DMS114 treated with DMSO at 0.1 percent for 48 hours (cell line): Measurements from ENCODE around the gene ULK2.
"Not testable (repeated sequence)": the region's sequence is repeated elsewhere in the genome, so short reads cannot be mapped to it uniquely, and the experiment has no call there.

ENCODE experiments used
- DNase-seq: peaks from one replicate; lab custom pipeline; 2025; ENCODE audit not compliant: unreplicated experiment; lab: John Stamatoyannopoulos, UW

The ULK2 gene

DNA sequence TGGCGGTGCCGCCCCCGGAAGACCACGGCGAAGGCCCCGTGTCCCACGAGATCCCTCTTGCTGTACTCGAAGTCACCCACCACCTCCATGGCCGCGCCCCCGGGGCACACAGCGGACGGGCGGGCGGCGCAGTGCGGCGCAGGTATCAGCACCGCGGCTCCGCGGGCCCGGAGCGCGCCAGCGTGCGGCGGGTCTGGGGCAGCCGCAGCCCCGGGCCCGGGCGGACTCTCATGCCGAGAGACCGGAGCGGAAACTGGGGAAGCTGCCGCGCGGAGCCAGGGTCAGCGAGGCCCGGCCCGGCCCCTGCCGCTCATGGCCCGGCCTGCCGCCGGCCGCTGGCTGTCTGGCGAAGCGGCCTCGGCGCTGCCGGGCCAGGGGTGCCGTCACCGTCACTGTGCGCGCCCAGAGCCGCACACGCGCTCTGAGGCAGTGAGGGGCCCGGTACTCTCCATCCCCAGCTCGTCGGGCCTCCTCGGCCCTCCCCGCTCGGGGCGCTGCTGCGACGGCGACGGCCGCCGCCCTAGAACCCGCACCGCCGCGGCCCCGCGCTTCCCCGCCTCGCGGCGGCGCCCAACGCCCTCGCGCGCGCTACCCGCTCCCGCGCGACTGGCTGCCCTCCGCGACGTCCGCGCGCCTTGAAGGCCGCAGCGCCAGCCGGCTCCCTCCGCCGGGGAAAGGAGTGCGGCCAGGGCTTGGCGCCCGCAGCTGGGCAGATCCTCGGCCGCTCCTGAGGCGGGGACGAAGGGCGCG lies at the start of gene ULK2:
Gene ULK2 (minus strand): TSS at position 608 of the 750 bp plus-strand sequence. CDS start 519 bp downstream, at position 89.
- DNase-seq: peak; percentile 5

- no peak for DNase-seq
Measured at GRCh38 chr17:19915245-19915978, 47.7 kb upstream of the ULK2 start.

DNA sequence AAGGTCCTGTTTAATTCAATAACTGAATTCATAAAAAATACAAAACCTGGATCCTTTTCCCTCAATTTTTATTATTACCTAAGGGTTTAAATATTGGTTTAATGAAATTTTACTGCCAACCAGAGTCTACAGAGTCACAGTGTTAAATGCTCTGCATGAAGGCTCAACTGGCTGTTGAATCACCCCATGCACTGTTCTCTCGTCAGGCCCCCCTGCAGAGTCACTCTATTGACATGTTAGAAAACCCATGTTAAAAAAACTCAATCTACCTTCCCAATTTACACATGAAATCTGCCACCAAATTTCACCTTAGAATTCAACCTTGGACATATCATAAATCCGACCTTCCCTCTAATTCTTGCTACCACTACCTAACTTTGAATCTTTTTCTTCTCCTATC lies 43.3 kb upstream of the ULK2 start:
- no peak for DNase-seq

DNA sequence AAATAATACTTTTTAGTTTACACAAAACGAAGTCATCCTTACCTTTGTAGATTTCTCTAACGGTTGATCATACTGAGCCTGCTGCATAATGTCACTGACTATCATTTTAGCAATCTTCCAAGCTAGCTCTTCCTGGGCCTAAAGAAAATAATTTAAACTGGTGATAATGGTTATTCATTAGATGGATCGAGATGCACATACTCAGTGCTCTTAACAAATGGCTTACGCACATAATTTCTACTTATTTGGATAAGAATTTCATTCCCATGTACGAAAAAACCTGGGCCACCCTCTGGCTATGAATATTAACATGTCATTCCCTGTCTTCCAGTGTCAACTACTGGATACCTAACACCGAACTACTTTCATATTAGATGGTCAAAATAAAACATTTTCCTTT lies 41.4 kb upstream of the ULK2 start:
- no peak for DNase-seq

DNA sequence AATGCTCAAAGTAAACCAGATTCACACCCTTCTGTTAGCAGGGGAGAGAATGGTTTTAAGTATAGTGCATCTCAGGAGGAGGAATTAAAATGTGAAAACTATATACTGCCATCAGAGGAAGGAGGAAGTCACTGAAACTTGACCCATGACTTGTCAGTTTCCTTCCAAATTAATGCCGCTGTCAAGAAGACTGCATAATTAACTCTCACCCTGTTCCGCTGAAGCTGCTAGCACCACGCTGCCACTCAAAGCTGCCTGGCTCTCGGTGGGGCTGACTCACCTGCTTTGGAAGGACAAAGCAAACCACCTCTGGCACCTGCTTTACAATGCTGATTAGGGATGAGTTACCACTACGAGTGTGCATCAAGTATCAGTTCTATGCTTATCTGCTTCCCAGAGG lies 37.8 kb upstream of the ULK2 start:
- no peak for DNase-seq

- no peak for DNase-seq
Measured at GRCh38 chr17:19904924-19905323, 37.2 kb upstream of the ULK2 start.

DNA sequence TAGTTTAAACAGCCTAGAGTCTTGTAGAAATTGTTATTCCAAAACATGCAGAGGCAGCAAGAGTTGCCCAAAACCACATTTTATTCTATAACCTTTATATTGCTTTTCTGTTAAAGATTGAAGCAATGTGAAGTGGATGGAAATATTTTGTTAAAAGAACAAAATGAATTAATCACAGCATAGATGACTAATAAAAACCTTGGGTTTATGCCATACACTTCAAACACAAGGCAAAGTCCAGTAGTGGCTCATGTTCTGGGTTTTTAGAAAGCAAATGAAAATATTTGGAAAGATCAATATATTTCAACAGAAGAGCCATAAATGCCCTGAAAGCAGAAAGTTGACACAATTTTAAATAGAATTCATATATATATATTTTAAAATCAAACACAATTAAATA lies 36.7 kb upstream of the ULK2 start:
- DNase-seq: no peak

GRCh38 chr17:19900809-19901208 lies 33.1 kb upstream of the ULK2 start:
- no peak for DNase-seq

- no peak for DNase-seq
Measured at GRCh38 chr17:19897903-19898302, 30.2 kb upstream of the ULK2 start.

DNA sequence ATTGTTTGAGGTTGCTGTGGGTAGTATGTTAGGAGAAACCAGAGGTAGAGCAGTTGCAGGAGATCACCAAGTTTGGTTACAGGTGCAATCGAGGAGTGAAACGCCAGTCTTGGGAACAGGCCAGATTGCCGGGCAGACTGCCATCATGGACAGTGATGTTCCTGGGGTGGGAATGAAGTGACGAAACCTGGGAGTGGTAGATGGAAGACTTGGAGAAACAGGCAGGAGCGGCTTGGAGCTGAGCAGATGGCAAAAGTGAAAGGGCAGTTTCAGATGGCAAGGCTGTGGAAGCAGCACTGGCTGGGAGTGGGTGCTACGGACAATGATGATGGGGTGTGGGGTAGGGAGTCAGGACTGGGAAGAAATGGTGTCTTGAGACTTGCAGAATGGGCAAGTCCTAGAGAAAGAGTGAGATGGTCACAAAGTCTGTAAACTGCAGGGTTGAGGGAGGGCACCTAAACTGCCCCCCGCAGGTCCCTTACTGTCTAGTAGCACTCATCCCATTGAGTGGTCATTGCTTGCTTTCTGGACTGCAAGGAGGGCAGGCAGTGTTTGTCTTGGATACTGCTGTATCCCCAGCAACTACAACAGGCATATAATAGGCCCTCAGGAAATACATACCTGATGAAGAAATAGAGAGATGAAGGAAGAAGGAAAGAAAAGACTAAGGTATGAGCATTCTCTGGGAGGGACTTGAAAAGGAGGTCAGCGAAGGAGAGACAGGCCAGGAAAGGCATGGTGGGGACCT lies 29.5 kb upstream of the ULK2 start:
- DNase-seq: no peak

DNA sequence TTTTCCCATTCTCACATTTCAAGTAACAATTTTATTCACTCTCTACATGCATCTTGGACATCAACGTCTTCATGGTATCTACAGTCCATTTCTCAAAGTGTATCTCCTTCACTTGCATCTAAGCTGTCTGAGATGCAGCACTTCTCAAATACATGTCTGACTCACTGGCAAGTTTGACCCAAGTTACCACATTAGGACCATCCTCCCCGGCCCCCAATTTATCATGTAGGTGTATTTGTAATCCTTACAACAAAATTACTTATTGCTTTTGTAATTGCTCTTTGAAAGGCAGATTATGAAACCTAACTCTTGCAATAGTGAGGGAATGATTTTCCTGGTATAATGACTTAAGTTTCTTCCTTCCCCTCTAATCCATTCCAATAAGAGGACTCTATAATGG lies 28.9 kb upstream of the ULK2 start:
- no peak for DNase-seq

DNA sequence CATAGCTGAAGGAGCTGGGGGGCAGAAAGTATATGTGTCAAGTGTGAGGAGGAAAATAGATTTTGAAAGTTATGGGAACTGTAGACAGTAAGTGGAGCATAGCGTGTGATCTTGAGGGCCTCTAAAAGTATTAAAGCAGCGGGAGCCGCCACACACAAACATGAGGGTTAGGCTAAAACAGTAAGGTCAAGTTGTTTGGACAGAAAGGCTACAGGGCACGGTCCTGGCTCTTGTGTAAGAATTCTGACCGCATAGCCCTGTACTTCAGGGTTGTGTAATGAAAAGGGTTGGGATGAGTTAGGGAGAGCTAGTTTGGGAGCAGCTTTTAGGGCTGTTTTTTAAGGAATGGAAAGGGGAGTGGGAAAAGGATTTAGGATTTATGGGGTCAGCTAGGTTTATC lies 22.8 kb upstream of the ULK2 start:
- not testable (repeated sequence) for DNase-seq

GRCh38 chr17:19890001-19890400 lies 22.3 kb upstream of the ULK2 start:
- not testable (repeated sequence) for DNase-seq

- no peak for DNase-seq
Measured at GRCh38 chr17:19886116-19886515, 18.4 kb upstream of the ULK2 start.

DNA sequence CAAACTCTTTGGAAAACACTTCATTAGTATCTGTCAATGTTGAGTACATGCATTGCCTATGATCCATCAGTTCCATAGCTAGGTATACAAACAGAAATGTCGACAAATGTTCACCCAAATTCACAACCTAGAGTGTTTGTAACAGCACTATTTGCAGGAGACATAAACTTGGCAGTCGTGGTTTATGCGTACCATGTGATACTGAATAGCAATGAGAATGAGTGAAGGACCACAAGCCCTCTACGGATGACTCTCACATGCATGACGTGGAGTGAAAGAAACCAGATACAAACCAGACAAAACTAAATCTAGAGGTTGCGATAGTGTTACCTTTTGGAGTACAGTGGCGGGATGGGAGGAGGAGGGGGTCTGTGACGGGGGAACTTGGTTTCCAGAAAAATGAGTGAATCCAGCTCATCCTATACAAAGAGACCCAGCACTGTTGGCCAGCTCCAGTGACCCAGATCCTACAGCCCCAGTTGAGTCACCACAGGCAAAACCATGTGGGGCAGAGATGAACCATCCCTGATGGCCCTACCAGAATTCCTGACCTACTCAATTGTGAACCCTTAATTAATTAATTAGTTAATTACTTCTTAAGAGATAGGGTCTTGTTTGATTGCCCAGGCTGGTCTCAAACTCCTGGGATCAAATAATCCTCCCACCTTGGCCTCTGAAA lies 15.9 kb upstream of the ULK2 start:
- DNase-seq: no peak

GRCh38 chr17:19880393-19880792 lies 12.7 kb upstream of the ULK2 start:
- DNase-seq: no peak

DNA sequence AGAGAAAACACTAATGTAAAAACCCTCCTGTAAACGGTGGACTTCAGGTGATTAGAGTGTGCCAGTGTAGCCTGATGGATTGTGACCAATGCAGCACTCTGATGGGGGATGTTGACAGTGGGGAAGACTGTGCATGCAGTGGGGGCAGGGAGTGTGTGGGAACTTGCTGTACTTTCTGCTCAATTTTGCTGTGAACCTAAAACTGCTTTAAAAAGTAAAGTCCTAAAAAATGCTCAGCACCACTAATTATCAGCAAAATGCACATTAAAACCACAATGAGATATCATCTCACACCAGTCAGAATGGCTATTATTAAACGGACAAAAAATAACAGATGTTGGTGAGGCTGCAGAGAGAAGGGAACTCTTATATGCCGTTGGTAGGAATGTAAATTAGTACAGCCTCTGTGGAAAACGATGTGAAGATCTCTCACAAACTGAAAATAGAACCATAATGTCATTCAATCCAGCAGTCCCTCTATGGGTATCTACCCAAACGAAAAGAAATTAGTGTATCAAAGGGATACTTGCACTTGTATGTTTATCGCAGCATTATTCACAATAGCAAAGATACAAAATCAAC lies 9.7 kb upstream of the ULK2 start:
- DNase-seq: no peak

DNA sequence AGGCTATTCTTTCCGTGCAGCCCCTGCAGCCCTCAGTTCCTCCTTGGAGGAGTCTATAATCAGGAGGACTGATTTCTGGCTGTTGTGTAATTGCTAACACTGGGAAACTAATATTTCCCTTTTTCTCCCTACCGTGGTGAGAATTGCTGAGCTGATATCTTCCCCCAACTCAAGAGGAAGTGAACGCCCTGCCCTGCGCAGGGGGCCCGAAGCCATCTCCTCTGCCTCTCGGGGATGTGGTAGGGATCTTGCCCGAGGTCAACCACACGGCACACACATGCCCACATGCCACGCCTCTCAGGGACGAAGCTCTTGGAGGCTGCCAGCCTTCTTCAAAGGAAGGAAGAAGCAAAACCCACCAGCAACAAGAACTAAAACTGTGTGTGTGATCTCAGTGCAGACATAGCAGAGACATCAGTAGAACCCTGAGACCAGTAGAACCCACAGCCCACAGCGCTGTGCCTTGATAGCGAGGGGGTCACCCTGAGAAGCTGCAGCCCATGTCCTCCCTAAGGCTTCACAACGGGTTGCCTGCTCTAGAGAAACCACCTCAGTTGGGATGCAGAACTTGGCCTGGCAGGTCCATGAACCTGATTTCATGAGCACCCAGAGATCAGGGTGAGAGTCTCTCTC lies 8.9 kb upstream of the ULK2 start:
- DNase-seq: no peak

- DNase-seq: no peak
Measured at GRCh38 chr17:19874256-19874655, 6.5 kb upstream of the ULK2 start.

GRCh38 chr17:19873346-19873745 lies 5.6 kb upstream of the ULK2 start:
- DNase-seq: no peak

DNA sequence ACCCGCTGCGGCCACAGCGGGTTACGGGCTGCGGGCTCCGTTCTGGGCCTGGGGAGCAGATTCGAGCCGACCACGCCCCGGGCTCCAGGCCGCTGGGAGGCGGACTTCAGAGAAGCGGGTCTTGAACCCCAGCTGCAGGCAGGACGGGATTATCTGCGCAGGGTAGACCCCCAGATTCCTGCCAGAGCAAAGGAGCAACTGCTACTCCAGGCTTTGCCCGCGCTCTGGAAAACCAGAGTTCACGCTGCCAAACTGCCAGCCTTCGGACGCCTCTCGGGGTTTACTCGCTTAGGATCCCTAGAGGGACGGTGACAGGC lies 301 bp upstream of the ULK2 start:
- no peak for DNase-seq
